NT2/D1 (cell line): ENCODE data around the gene DEFB124.
"Not testable (repeated sequence)": the region's sequence is repeated elsewhere in the genome, so short reads cannot be mapped to it uniquely, and the experiment has no call there.

Experiments
- DNase-seq: peaks from one replicate; pipeline ENCODE4 v3.0.0-alpha.2; 2011; ENCODE audit warnings: low read depth, low spot score
- H3K27me3 ChIP-seq: 2 replicates; pipeline ENCODE4 v1.6.0; 2011; ENCODE audit warnings: mild to moderate bottlenecking; ENCODE audit not compliant: insufficient read length, insufficient read depth
- H3K36me3 ChIP-seq: 2 replicates; pipeline ENCODE4 v1.6.1; 2011; ENCODE audit warnings: mild to moderate bottlenecking, low read length, mixed read lengths; ENCODE audit not compliant: insufficient read depth, insufficient read length
- H3K4me1 ChIP-seq: 2 replicates; pipeline ENCODE4 v1.5.1; 2011; ENCODE audit not compliant: insufficient read depth, insufficient read length
- H3K4me3 ChIP-seq: 2 replicates; pipeline ENCODE4 v1.5.1; 2011; ENCODE audit warnings: low read depth; ENCODE audit not compliant: insufficient read length
- H3K9ac ChIP-seq: 2 replicates; pipeline ENCODE4 v1.6.0; 2011; ENCODE audit warnings: low read depth; ENCODE audit not compliant: insufficient read length
- H3K9me3 ChIP-seq: 2 replicates; pipeline ENCODE4 v1.5.1; 2011; ENCODE audit warnings: mild to moderate bottlenecking, low read length; ENCODE audit not compliant: insufficient read depth
- SUZ12 ChIP-seq: IDR thresholded peaks from 2 replicates; pipeline ENCODE4 v1.6.1; 2011; ENCODE audit not compliant: insufficient read length, insufficient read depth; ENCODE audit errors: extremely low read depth
- YY1 ChIP-seq: IDR thresholded peaks from 2 replicates; pipeline ENCODE4 v1.6.1; 2011; ENCODE audit not compliant: insufficient read length, insufficient read depth
- ZNF274 ChIP-seq: IDR thresholded peaks from 2 replicates; pipeline ENCODE4 v1.6.1; 2011; ENCODE audit warnings: mild to moderate bottlenecking, low read depth, low read length

Gene DEFB124, protein sequence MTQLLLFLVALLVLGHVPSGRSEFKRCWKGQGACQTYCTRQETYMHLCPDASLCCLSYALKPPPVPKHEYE

DNA sequence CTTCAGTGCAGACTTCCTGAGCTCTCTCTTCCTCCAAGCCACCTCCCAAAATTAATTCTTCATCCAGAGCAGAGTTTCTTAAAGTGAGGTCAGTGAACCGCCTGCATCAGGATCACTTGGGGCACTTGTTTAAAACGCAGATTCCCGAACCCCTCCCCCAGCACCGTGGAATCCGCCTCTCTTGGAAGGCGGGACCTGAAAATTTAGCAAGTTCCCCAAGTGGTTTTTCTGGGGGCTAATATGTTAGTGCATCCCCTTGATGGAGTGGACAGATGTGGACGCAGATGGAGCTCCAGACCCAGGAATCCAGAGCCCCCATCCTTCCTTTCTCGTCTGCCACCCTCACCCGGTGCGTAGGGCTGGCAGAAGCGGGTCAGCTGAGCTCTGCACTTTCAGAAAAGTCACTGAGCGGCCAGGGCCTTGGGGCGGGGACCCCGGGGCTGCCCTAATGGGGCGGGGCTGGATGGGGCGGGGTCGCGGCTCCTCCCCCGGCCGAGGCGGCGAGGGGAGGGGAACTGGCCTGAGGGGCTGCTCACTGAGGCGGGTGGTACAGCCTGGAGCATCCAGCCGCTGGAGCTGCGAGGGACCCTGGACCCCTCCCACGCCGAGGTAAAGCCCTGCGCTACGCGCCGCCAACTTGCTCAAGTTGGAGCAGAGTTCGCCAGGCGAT is at the start of gene DEFB124, which contains the start of gene REM1:
Gene DEFB124, minus strand, starts transcription at position 370 of the 670 bp plus-strand sequence. CDS start 2,114 bp downstream, outside the sequence.
Gene REM1, plus strand, starts transcription at position 531 of the 670 bp plus-strand sequence. CDS start 1,158 bp downstream, outside the sequence.
- Histone ChIP-seq H3K4me3 (peak within 1 kb of the TSS; percentile 64), H3K36me3 (no peaks in the 10 kb centered on the region), H3K27me3 (peaks cover 44% of the 10 kb centered on the region), H3K9ac (peak within 1 kb of the TSS; percentile 67), H3K4me1 (peaks cover 3% of the 10 kb centered on the region), H3K9me3 (peaks cover 6% of the 10 kb centered on the region; the same call in 1 of the 2 replicates)
- DNase-seq = no peak
- TF ChIP-seq YY1 (no peak), ZNF274 (no peak), SUZ12 (no peak)

DNA sequence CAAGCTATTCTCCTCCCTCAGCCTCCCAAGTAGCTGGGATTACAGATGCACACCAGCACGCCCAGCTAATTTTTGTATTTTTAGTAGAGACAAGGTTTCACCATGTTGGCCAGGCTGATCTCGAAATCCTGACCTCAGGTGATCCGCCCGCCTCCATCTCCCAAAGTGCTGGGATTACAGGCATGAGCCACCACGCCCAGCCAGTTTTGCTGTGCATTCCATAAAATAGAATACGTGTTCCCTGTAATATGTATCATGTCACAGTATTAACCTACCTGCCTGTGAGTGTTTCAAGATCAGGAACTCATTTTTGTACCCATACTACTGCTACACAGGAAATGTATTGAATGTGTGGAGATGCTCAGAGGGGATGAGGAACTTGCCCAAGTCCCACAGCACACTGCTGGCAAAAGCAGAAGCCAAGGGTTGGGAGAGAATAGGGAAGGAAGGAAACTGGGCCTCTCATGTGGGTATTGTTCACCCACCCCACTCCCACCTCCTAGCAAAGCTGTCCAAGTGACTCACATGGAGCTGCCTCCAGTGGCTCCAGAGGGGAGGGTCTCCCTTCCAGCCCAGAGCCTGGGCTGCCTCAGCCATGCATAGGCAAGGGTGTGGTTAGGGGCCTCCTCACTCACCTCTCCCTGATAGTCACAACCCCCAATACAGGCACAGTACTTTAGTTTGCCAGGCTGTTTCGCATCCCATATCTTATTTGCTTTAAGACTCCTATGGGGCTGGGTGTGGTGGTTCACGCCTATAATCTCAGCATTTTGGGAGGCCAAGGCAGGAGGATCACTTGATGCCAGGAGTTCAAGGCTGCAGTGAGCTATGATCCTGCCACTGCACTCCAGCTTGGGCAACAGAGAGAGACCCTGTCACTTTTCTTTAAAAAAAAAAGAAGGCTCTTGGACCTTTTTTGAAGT is 48.7 kb upstream of the DEFB124 start:
- no peaks in the 10 kb centered on the region for H3K27me3 ChIP-seq
- no peaks in the 10 kb centered on the region for H3K4me1 ChIP-seq
- H3K36me3 ChIP-seq = peaks cover 57% of the 10 kb centered on the region
- no peak overlapping the region for H3K4me3 ChIP-seq
- no peak overlapping the region for H3K9ac ChIP-seq
- no peak for DNase-seq
- TF ChIP-seq YY1 = no peak
- no peak for TF ChIP-seq SUZ12
- TF ChIP-seq ZNF274 = no peak
- H3K9me3 ChIP-seq = no peaks in the 10 kb centered on the region

DNA sequence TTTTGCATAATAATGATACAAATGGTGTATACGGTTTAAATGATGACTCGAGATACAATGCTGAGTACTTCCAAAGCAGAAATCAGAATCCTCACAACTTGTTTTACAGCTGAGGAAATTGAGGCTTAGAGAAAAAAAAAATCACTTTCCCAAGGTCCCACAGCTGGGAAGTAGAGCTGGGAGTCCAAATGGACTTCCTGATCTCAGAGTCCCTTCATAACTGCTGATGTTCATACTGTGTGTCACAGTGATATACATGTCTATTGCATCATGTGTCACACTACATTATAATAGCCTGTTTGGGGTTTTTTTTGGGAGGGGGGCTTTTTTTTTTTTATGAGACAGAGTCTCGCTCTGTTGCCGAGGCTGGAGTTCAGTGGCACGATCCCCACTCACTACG is 47.8 kb upstream of the DEFB124 start:
- Histone ChIP-seq H3K9me3 (no peaks in the 10 kb centered on the region), H3K4me1 (no peaks in the 10 kb centered on the region), H3K27me3 (no peaks in the 10 kb centered on the region), H3K4me3 (no peak overlapping the region), H3K36me3 (peaks cover 49% of the 10 kb centered on the region), H3K9ac (no peak overlapping the region)
- no peak for DNase-seq
- TF ChIP-seq SUZ12 = no peak
- no peak for TF ChIP-seq ZNF274
- no peak for TF ChIP-seq YY1

DNA sequence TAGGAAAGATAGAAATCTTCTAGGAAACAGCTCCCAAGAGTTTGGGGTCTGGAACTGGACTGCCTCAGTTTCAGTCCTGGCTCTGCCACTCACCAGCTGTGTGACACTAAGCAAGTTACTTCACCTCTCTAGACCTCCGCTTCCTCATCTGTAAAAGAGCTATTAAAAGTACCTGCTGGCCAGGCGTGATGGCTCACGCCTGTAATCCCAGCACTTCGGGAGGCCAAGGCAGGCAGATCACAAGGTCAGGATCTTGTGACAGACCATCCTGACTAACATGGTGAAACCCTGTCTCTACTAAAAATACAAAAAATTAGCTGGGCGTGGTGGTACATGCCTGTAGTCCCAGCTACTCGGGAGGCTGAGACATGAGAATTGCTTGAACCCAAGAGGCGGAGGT is 46.3 kb upstream of the DEFB124 start:
- H3K9ac ChIP-seq, H3K4me3 ChIP-seq, H3K9me3 ChIP-seq, H3K27me3 ChIP-seq, DNase-seq, H3K4me1 ChIP-seq: not testable (repeated sequence)
- H3K36me3 ChIP-seq = peaks cover 45% of the 10 kb centered on the region

DNA sequence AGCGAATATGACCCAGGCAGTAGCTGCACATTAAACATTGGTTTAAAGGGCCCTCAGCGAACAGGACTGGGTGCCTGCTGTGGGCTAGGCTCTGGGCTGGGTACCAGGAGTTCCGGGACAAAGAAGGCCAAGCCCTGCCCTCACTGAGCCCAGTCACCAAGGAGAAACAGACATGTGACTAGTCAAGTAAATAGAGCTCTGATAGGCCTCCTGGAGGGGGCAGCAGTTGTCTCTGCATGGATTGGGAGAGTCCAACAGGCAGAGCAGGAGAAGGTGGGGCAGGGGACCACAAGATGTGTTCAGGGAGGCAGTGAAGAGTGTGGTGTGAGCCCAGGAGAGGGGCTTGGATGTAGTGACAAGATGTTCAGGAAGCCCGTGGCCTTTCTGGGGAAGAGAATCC is 42.4 kb upstream of the DEFB124 start:
- no peaks in the 10 kb centered on the region for H3K9me3 ChIP-seq
- H3K36me3 ChIP-seq = peaks cover 46% of the 10 kb centered on the region
- no peak overlapping the region for H3K4me3 ChIP-seq
- H3K4me1 ChIP-seq = peaks cover 7% of the 10 kb centered on the region
- no peak for DNase-seq
- H3K27me3 ChIP-seq = no peaks in the 10 kb centered on the region
- H3K9ac ChIP-seq = no peak overlapping the region
- TF ChIP-seq ZNF274 (no peak), YY1 (no peak), SUZ12 (no peak)

DNA sequence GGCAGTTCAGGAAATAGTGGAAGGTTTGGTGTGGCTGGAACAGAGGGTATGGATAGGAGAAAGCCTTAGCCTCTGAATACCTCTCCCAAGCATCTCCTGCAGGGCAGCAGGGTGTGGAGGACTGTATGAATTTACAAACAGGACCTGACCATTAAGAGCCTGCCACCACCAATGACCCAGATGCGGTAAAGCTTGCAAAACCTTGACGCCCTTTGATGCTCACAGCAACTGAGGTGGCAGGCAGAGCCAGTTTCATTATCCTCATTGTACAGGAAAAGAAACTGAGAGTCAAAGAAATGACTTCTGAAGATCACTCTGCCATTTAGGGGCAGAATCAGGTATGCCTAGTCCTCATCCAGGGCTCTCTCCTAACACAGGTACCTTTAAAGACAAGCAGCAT is 41.7 kb upstream of the DEFB124 start:
- Histone ChIP-seq H3K36me3 (peaks cover 42% of the 10 kb centered on the region), H3K9me3 (no peaks in the 10 kb centered on the region), H3K4me3 (no peak overlapping the region), H3K4me1 (peaks cover 7% of the 10 kb centered on the region), H3K9ac (no peak overlapping the region), H3K27me3 (no peaks in the 10 kb centered on the region)
- TF ChIP-seq ZNF274 = no peak
- no peak for TF ChIP-seq SUZ12
- no peak for TF ChIP-seq YY1
- DNase-seq = no peak

DNA sequence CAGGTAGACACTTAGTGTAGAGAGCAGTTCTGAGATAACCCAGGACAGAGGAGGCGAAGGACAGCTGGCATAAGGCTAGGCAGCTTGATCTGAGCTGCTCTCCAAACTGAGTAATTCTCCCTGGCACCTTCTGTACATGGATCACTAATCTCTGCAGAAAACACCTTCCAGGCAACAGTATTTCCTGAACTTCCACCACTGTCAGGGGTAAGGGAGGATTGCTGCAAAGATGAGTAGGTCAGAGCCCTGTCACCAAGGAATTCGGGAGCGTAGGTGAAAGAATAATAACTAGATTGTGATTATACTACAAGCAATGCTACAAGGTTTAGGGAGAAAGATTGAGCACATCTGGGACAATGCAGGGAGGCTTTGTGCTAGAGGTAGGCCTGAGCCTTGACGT is 41.2 kb upstream of the DEFB124 start:
- DNase-seq = no peak
- Histone ChIP-seq H3K4me3 (no peak overlapping the region), H3K9me3 (no peaks in the 10 kb centered on the region), H3K9ac (no peak overlapping the region), H3K4me1 (peaks cover 7% of the 10 kb centered on the region), H3K36me3 (peaks cover 41% of the 10 kb centered on the region), H3K27me3 (no peaks in the 10 kb centered on the region)
- no peak for TF ChIP-seq ZNF274
- TF ChIP-seq YY1 = no peak
- no peak for TF ChIP-seq SUZ12
